Chondrocyte (in vitro differentiated cells): ENCODE data around the gene C2. TPM values are rescaled to one million over a fixed set of nuclear protein-coding genes. Genes with fewer than 3 reads are reported as not detected.
"Not testable (repeated sequence)": the region's sequence is repeated elsewhere in the genome, so short reads cannot be mapped to it uniquely, and the experiment has no call there.

Source experiments
- DNase-seq: peaks from one replicate; pipeline ENCODE4 v3.0.0; 2021; ENCODE audit warnings: mixed read lengths, low spot score
- H3K27ac Mint-ChIP-seq: one replicate; pipeline ENCODE4 v1.8.0; 2021; ENCODE audit warnings: mild to moderate bottlenecking, moderate library complexity, mixed read lengths; ENCODE audit not compliant: unreplicated experiment
- H3K27me3 Mint-ChIP-seq: 2 replicates; pipeline ENCODE4 v1.8.0; 2021; ENCODE audit warnings: low read depth, mixed read lengths
- H3K36me3 Mint-ChIP-seq: 2 replicates; pipeline ENCODE4 v1.8.0; 2021; ENCODE audit warnings: low read depth, mixed read lengths
- H3K4me1 Mint-ChIP-seq: 2 replicates; pipeline ENCODE4 v1.8.0; 2021; ENCODE audit warnings: low read depth, mild to moderate bottlenecking, mixed read lengths
- H3K4me3 Mint-ChIP-seq: one replicate; pipeline ENCODE4 v1.8.0; 2021; ENCODE audit warnings: mild to moderate bottlenecking, moderate library complexity, mixed read lengths; ENCODE audit not compliant: unreplicated experiment
- H3K9me3 Mint-ChIP-seq: 2 replicates; pipeline ENCODE4 v1.8.0; 2021; ENCODE audit warnings: low read depth, mixed read lengths
- total RNA-seq: library from RNA; stranded (reverse); gene quantifications from 3 replicates; pipeline ENCODE4 v1.2.1, GENCODE V29; 2021
- TF ChIP-seq, protein P1 (sequence below): fragments of 200-600 bp; sonication (generic); IDR thresholded peaks from 2 replicates; pipeline ENCODE4 v1.5.0; 2021; ENCODE audit warnings: antibody characterized with exemption, mild to moderate bottlenecking, moderate library complexity

C2 gene
- total RNA-seq, 1 donor from 2014 or later, result 0.52 TPM

DNA sequence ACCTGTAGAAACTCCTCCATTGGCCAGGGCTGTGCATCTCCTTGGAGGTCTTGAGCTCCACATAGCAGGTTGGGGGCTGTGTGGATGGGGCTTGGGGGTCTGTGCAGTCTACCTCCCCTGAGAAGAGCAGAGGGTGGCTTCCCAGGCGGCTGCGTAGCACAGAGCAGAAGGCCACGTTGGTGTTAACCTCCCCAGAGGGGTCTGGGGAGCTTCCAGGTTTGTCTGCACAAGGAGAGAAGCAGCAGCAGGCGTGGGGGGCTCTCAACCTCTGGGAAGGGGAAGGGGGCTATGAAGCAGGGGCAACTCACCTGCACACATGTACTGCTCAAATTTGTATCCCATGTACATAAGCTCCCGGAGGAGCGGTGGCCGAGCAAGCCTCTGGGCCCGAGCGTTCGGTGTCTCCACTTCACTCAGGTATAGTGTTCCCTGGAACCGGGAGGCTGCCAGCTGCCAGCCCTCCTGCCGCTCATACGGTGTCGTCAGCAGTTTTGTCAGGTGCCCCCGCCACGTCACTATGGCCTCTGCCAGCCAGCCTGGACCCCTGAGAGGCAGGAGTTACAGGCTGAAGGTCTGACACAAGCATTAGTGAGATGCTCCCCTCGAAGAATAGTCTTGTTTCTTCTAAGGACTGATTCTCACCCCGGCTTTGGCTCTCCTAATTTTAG, 43.2 kb downstream of the C2 start:
- TF ChIP-seq, protein P1, sequence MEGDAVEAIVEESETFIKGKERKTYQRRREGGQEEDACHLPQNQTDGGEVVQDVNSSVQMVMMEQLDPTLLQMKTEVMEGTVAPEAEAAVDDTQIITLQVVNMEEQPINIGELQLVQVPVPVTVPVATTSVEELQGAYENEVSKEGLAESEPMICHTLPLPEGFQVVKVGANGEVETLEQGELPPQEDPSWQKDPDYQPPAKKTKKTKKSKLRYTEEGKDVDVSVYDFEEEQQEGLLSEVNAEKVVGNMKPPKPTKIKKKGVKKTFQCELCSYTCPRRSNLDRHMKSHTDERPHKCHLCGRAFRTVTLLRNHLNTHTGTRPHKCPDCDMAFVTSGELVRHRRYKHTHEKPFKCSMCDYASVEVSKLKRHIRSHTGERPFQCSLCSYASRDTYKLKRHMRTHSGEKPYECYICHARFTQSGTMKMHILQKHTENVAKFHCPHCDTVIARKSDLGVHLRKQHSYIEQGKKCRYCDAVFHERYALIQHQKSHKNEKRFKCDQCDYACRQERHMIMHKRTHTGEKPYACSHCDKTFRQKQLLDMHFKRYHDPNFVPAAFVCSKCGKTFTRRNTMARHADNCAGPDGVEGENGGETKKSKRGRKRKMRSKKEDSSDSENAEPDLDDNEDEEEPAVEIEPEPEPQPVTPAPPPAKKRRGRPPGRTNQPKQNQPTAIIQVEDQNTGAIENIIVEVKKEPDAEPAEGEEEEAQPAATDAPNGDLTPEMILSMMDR, result no peak
- no peaks in the 10 kb centered on the region for H3K27me3 Mint-ChIP-seq
- no peaks in the 10 kb centered on the region for H3K9me3 Mint-ChIP-seq
- H3K4me3 Mint-ChIP-seq, result peak overlapping the region; percentile 96
- peak overlapping the region; percentile 100 for H3K27ac Mint-ChIP-seq
- H3K4me1 Mint-ChIP-seq, result peaks cover 36% of the 10 kb centered on the region
- H3K36me3 Mint-ChIP-seq, result peaks cover 18% of the 10 kb centered on the region
- peak; percentile 86 for DNase-seq

DNA sequence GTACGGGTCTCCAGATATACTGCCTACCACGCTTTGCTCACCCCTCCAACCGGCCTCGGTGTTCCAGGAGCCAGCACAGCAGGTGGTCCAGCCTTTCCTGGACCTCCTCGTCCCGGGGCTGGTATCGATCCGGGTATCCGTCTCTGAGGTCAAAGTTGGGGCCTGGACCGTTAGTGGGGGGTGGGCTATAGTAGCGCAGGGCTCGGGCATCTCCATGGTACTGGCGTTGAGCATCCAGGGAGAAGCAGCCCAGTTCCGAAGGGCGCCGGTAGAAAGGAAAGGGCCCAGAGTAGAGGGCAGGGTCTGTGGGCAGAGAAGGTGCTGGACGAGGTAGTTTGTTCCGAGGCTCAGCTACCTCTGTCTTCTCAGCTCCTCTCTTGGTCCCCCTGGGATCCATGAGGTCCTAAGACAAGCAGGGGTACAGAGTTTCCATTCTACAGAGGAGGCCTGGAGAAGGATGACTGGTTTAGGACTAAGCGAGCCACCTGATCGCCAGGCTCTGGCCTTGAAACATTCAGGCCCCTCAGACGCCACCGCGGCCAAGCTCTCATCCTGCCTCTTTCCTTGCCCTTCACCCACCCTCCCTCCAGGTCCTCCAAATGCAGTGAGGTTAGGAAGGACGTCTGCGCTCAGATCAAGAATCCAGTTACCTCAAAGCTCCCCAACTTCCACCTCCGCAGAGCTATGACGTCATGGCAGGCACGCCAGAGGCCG, 43.9 kb downstream of the C2 start:
- H3K4me3 Mint-ChIP-seq, result peak overlapping the region; percentile 96
- H3K27ac Mint-ChIP-seq, result peak overlapping the region; percentile 100
- no peaks in the 10 kb centered on the region for H3K27me3 Mint-ChIP-seq
- no peaks in the 10 kb centered on the region for H3K9me3 Mint-ChIP-seq
- peaks cover 16% of the 10 kb centered on the region for H3K36me3 Mint-ChIP-seq
- peaks cover 36% of the 10 kb centered on the region for H3K4me1 Mint-ChIP-seq
- TF ChIP-seq, protein P1, result no peak
- DNase-seq, result peak; percentile 93

DNA sequence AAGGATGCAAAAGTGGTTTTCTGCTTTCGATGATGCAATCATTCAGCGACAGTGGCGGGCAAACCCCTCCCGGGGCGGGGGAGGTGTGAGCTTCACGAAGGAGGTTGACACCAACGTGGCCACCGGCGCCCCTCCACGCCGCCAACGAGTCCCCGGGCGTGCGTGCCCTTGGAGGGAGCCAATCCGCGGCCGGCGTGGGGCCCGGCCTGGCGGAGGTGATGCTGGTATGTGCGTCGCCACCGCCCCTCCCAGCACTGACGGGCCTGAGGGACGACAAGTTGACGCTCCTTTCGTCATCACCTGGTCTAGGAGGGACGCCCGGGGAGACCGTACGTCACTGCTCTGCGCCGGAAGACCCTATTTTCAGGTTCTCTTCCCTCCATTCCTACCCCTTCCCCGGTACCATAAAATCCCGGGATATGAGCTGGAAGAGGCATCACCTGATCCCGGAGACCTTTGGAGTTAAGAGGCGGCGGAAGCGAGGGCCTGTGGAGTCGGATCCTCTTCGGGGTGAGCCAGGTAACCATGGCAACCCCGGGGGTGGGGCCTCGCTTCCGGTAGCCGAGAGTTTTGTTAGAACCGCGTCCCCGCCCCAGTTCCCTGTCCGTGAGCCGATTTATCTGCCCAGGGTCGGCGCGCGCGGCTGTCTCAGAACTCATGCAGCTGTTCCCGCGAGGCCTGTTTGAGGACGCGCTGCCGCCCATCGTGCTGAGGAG, 44.6 kb downstream of the C2 start, which contains the start of gene DXO:
Gene DXO (minus strand): TSS at position 146 of the 716 bp plus-strand sequence. CDS start 463 bp downstream, outside the sequence.
- H3K27me3 Mint-ChIP-seq, result no peaks in the 10 kb centered on the region
- peak within 1 kb of the TSS; percentile 100 for H3K27ac Mint-ChIP-seq
- TF ChIP-seq, protein P1, result no peak

DNA sequence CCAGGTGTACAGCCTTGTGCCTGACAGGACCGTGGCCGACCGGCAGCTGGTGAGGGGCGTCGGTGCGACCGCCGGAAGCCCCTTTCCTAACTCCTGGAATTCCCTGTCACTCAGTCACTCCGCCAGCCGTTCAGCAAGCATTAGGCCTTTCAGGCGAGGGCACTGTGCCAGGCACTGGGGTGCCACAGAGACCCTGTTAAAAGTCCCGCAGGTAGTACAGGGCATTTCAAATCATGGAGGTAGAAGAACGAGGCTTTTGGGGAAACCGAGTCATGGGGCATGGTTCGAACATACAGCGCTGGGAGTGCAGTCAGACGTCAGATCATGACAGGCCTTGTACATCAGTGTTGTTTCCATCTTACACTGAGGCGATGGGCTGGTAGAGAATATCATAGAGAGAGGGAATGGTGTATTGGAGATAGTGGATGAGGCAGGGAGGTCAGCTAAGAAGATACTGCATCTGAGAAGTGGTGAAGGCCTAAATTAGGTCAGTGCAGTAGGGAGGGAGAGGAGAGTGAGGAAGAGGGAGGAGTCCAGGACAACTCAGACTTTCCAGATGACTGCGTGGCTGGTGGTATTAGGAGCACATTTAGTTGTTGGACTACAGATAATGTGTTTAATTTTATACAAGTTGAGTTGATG, 45.3 kb downstream of the C2 start:
- no peak for DNase-seq
- Mint-ChIP-seq H3K4me1 (peaks cover 36% of the 10 kb centered on the region), H3K36me3 (peaks cover 10% of the 10 kb centered on the region)

More for the DNA sequence above, 44.6 kb downstream of the C2 start, which contains the start of gene DXO:
- Mint-ChIP-seq H3K4me3 (peak within 1 kb of the TSS; percentile 96), H3K4me1 (peaks cover 36% of the 10 kb centered on the region), H3K36me3 (peaks cover 16% of the 10 kb centered on the region), H3K9me3 (no peaks in the 10 kb centered on the region)
- DNase-seq, result peak; percentile 99

DNA sequence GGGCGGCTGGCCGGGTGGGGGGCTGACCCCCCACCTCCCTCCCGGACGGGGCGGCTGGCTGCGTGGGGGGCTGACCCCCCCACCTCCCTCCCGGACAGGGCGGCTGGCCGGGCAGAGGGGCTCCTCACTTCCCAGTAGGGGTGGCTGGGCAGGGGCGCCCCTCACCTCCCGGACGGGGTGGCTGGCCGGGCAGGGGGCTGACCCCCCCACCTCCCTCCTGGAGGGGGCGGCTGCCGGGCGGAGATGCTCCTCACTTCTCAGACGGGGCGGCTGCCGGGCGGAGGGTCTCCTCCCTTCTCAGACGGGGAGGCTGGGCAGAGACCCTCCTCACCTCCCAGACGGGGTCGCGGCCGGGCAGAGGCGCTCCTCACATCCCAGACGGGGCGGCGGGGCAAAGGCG, 48.5 kb downstream of the C2 start:
- H3K4me1 Mint-ChIP-seq, result peaks cover 20% of the 10 kb centered on the region
- not testable (repeated sequence) for H3K27ac Mint-ChIP-seq, H3K9me3 Mint-ChIP-seq, H3K4me3 Mint-ChIP-seq, H3K36me3 Mint-ChIP-seq, H3K27me3 Mint-ChIP-seq
- peak; percentile 72 for DNase-seq

More for the DNA sequence above, 45.3 kb downstream of the C2 start:
- TF ChIP-seq, protein P1, result no peak
- H3K27me3 Mint-ChIP-seq, result no peaks in the 10 kb centered on the region
- H3K27ac Mint-ChIP-seq, result peak overlapping the region; percentile 100
- H3K9me3 Mint-ChIP-seq, result no peaks in the 10 kb centered on the region
- peak overlapping the region; percentile 96 for H3K4me3 Mint-ChIP-seq
